Right lung (tissue), 5 donors: Measurements from ENCODE around the gene EPHB6. TPM values are rescaled to one million over a fixed set of nuclear protein-coding genes. Genes with fewer than 3 reads are reported as not detected.

ENCODE experiments used
- DNase-seq, 2 donors: peaks; one replicate each; pipeline ENCODE4 v3.0.0-alpha.2; 2013
- polyA plus RNA-seq, 5 donors: library from polyadenylated mRNA; unstranded; fragments of 120-200 nt; gene quantifications; one replicate each; pipeline versions ENCODE4 v1.2.1 to v1.2.3, GENCODE V29; 2013; ENCODE audit warnings: inconsistent platforms in 1 of 5, low replicate concordance in 1 of 5; ENCODE audit not compliant: insufficient read length in 5 of 5, insufficient read depth in 1 of 5

Gene EPHB6
- polyA plus RNA-seq, 5 donors = 18.9 to 28.3 (median 26.8) TPM

- no peak for DNase-seq
Measured at GRCh38 chr7:142832417-142832816, 22.5 kb upstream of the EPHB6 start.

GRCh38 chr7:142833174-142834048 is 21.5 kb upstream of the EPHB6 start:
- no peak for DNase-seq

- no peak for DNase-seq
Measured at GRCh38 chr7:142835487-142835886, 19.4 kb upstream of the EPHB6 start.

- DNase-seq = no peak
Measured at GRCh38 chr7:142836426-142836825, 18.4 kb upstream of the EPHB6 start.

- DNase-seq = no peak
Measured at GRCh38 chr7:142838461-142839213, 16.2 kb upstream of the EPHB6 start.

GRCh38 chr7:142842251-142842766 is 12.6 kb upstream of the EPHB6 start:
- DNase-seq = no peak

GRCh38 chr7:142847353-142847752 is 7.5 kb upstream of the EPHB6 start:
- DNase-seq = no peak

GRCh38 chr7:142851269-142851668 is 3.6 kb upstream of the EPHB6 start:
- no peak for DNase-seq

GRCh38 chr7:142851919-142852318 is 3.0 kb upstream of the EPHB6 start:
- no peak for DNase-seq

- DNase-seq = peak; percentile 60 to 71
Measured at GRCh38 chr7:142853739-142854371, 1.0 kb upstream of the EPHB6 start.

GRCh38 chr7:142855114-142855743 is 353 bp downstream of the EPHB6 start:
- DNase-seq = peak in 1 of 2 donors; percentile 15

- DNase-seq = peak; percentile 16 to 26
Measured at GRCh38 chr7:142855756-142856564, 1.1 kb downstream of the EPHB6 start.

- no peak for DNase-seq
Measured at GRCh38 chr7:142856565-142857245, 1.8 kb downstream of the EPHB6 start.

GRCh38 chr7:142857625-142858024 is 2.7 kb downstream of the EPHB6 start:
- DNase-seq = no peak

- no peak for DNase-seq
Measured at GRCh38 chr7:142859411-142859810, 4.5 kb downstream of the EPHB6 start.

GRCh38 chr7:142859829-142860228 is 5.0 kb downstream of the EPHB6 start:
- DNase-seq = peak; percentile 47 to 59

GRCh38 chr7:142860968-142861367 is 6.1 kb downstream of the EPHB6 start:
- no peak for DNase-seq

- no peak for DNase-seq
Measured at GRCh38 chr7:142862351-142862750, 7.5 kb downstream of the EPHB6 start.

GRCh38 chr7:142862786-142863400 is 8.0 kb downstream of the EPHB6 start:
- DNase-seq = no peak
